Erythroblast (primary cell): ENCODE data around the gene NLRP6.
A peak's percentile ranks its signal among the peaks of the same experiment; 100 is the strongest.
"Not testable (repeated sequence)": the region's sequence is repeated elsewhere in the genome, so short reads cannot be mapped to it uniquely, and the experiment has no call there.

Experiments
- DNase-seq, 2 experiments: peaks; one replicate each; lab custom pipeline; 2025; lab: John Stamatoyannopoulos, UW
- GATA1 ChIP-seq: IDR thresholded peaks from 2 replicates; pipeline ENCODE4 v1.6.1; 2011; ENCODE audit warnings: low read depth, mild to moderate bottlenecking, control low read depth, low read length, moderate library complexity
- POLR2A ChIP-seq: IDR thresholded peaks from 2 replicates; pipeline ENCODE4 v1.6.1; 2011; ENCODE audit warnings: mild to moderate bottlenecking, low read length

The NLRP6 gene

GRCh38 chr11:278001-278951 lies at the start of gene NLRP6:
NLRP6 (plus strand) TSS chr11:278407; CDS start chr11:278570, 163 bp downstream.
- no peak for TF ChIP-seq GATA1
- no peak for DNase-seq

DNA sequence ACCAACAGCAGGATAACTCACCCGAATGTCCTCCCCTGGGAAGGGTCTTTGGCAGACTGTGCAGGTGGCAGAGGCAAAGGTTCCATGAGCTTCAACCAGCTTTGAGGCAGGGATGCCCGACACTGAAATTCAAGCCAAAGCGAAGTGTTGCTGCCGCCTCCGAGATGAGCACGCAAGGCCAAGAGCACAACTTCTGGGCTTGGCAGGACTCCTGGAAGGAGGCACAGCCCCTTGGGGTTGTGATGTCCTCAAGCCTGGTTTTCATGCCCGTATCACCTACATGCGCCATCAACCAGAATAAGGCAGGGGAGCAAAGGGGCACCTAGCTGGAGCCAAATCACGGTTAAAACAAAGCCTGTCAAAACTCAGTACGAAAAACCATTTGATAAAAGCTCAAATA lies 47.8 kb upstream of the NLRP6 start:
- TF ChIP-seq POLR2A = no peak
- no peak for TF ChIP-seq GATA1
- no peak for DNase-seq

DNA sequence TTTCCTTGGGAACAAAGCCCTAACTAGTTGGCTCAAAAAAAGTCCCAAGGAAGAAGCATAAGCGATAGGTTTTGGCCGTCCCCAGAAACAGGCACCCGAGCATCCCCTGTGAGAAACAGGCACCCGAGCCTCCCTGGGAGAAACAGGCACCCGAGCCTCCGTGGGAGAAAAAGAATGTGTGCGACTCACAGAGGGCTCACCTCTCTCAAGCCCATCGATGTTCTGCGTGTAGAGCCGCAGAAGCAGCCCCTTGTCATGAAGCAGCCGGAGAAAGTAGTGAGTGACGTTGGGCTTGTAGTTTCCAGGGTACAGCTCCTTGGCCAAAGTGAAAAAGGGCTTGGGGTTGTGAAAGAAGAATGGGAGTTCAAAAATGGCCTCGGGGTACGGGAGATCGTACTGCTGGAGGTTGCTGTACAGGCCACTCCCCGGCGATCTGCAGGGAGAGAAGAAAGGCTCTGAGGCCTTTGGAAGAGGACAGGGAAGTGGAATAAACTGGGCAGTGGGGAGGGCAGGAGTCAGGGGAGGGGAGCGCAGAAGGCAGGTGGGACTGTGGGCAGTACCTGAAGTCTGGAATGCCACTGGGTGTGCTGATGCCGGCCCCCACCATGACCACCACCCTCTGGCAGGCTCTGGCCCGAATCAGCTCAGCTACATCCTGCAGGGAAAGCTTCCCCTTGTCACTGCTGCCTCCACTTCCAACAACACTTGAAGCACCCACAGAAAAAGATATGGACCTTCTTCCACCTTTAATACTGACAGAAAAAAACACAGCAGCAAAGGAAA lies 45.2 kb upstream of the NLRP6 start:
- DNase-seq = no peak
- TF ChIP-seq GATA1 (no peak), POLR2A (no peak)

GRCh38 chr11:235180-235579 lies 43.0 kb upstream of the NLRP6 start:
- TF ChIP-seq POLR2A = no peak
- no peak for TF ChIP-seq GATA1
- no peak for DNase-seq

- TF ChIP-seq GATA1 = no peak
- TF ChIP-seq POLR2A = no peak
- peak in 1 of 2 experiments; percentile 55 for DNase-seq
These were observed 42.6 kb upstream of the NLRP6 start for GRCh38 chr11:235609-235996.

DNA sequence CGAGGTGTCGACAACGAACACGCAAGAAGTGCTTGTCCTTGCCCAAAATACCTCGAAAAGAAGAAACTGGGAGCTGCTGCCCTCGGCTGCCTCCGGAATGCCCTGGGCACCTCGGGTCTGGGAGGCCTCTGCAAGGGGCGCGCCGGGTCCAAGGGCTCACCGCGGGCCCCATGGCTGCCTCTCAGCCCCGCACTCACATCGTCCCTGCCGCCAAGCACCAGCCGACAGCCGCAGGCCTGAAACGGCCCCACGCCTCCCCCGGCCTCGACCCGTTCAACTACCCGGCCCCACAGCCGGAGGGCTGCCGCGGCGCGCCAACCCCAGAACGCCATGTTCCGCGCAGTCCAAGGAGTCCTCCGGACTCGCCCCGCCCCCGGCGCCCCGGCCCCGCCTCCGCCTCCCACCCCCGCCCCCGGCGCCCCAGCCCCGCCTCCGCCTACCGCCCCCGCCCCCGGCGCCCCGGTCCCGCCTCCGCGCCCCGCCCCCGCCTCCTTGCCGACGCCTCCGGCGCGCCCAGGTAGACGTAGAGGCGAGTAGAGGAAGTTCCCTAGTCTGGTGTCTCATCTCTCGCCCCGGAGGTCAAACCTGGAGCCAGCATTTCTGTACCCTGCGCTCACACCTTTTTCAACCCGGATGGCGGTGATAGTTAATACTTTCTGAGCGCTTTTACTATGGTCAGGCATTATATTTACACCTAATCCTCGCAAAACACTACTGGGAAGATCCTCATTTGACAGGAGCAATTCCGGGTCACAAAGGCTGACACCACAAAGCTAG lies 42.0 kb upstream of the NLRP6 start, which contains the start of gene SIRT3:
TSS of gene SIRT3 (minus strand) at position 346 of the 777 bp plus-strand sequence. CDS start at position 332, 14 bp downstream.
- TF ChIP-seq GATA1 = no peak
- TF ChIP-seq POLR2A = peak; percentile 75
- peak; percentile 90 to 94 for DNase-seq

- TF ChIP-seq GATA1 (no peak), POLR2A (peak; percentile 71)
- DNase-seq = peak; percentile 89 to 92
These were observed 41.1 kb upstream of the NLRP6 start, which contains the start of gene PSMD13 for GRCh38 chr11:236774-237767. PSMD13 (plus strand) TSS chr11:236976; CDS start chr11:237050, 74 bp downstream.

- not testable (repeated sequence) for DNase-seq
These were observed 39.9 kb upstream of the NLRP6 start for GRCh38 chr11:238346-238745.

DNA sequence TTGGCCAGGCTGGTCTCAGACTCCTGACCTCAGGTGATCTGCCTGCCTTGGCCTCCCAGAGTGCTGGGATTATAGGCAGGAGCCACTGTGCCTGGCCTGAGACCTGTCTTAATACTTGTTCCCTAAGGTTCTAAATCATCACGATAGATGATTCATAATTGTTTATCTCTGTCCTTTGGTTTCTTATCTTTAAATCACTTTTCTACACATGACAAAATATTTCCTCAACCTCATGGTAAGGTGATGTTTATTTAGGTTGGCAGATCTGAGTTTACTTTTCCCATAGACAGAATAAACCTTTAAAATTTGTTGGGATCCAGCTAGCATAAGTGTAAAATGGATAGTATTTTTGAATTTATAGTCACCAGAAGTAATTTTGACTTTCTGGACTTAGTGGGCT lies 37.9 kb upstream of the NLRP6 start:
- TF ChIP-seq GATA1 = no peak
- TF ChIP-seq POLR2A = no peak
- DNase-seq = no peak

DNA sequence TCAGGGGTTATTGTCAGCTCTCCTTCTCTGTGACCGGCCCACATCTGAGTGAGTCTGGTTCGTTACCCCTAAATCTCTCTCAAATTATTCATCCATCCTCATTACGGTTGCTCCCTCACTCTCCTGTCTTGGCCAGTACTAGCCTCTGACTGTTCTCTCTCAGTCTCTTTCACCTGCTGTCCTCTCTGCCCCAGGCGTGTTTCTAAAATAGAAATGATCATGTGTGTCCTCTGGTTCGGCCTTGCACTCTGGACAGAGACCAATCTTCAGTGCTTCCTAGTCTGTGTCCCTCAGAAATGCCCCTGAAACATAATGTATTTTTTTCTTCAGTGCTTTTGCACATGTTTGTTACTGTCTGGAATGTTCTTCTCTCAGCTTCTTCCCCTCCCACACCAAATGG lies 36.6 kb upstream of the NLRP6 start:
- TF ChIP-seq POLR2A (no peak), GATA1 (no peak)
- DNase-seq = no peak

DNA sequence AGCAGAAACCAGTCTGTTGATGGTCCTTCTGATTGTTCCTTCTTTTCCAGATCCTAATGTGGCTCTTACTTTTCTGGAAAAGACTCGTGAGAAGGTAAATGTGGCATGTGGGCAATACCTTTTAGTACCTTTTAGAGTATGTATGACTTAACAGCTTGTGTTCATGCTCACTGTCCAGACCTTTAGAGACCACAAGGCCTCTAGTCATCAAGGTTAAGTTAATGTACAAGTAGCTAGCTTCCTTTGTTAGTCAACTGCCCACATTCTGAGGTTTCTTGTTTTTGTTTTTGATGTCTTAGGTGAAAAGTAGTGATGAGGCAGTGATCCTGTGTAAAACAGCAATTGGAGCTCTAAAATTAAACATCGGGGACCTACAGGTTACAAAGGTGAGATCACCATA lies 33.8 kb upstream of the NLRP6 start:
- no peak for TF ChIP-seq GATA1
- no peak for TF ChIP-seq POLR2A
- DNase-seq = no peak

GRCh38 chr11:249062-249461 lies 29.1 kb upstream of the NLRP6 start:
- no peak for DNase-seq
- TF ChIP-seq POLR2A = no peak
- TF ChIP-seq GATA1 = no peak

DNA sequence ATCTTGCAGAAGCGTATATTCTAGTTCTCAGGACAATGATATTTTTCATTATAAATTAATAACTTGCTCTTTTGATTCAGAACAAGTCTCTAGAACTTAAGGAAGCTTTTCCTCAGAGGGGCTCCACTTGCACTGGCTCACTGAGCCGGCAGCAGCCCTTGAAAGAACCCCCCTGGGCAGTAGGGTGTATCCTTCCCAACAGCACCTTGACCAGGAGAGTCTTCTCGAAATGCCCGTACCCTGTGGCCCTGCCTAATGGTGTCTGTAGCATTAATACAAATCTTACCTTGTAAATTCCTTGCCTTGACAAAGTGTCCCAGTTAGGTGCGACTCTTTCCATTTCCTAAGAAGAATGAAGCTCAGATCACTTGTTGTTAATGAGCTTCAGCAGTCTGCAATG lies 27.9 kb upstream of the NLRP6 start:
- no peak for DNase-seq
- TF ChIP-seq POLR2A (no peak), GATA1 (no peak)
